ENCODE measurements around the gene ACSF2.

ACSF2 gene

GRCh38 chr17:50499270-50499669, 73.3 kb downstream of the ACSF2 start:
- POLR2A ChIA-PET (ENCODE audit: low non-redundant PET) = no interaction called here
- H3K27ac ChIP-seq = no peak overlapping the region
- CTCF ChIA-PET = no interaction called here
- TF ChIP-seq CTCF (conservative IDR thresholded peaks at IDR 0.05; ENCODE audit: low read depth) = no peak
- DNase-seq (ENCODE audit: low spot score) = no peak

- POLR2A ChIA-PET (ENCODE audit: low non-redundant PET) = no interaction called here
- CTCF ChIA-PET = no interaction called here
- no peak for TF ChIP-seq CTCF (conservative IDR thresholded peaks at IDR 0.05; ENCODE audit: low read depth)
- no peak overlapping the region for H3K27ac ChIP-seq
- DNase-seq (ENCODE audit: low spot score) = no peak
Observed at GRCh38 chr17:50499721-50500120, 73.7 kb downstream of the ACSF2 start.

GRCh38 chr17:50501054-50501453, 75.0 kb downstream of the ACSF2 start:
- ChIA-PET POLR2A (ENCODE audit: low non-redundant PET) (interaction anchor here (1.1 kb wide), 1 partner anchor 32 kb away, joined by 3 read pairs; the partner anchor contains the start of gene EPN3), CTCF (interaction anchor here (0.7 to 1.9 kb wide), 9 partner anchors 9 to 301 kb away, joined by 3 to 7 read pairs (median 3); no protein-coding TSS in a partner anchor)
- DNase-seq (ENCODE audit: low spot score) = no peak
- peak; percentile 54 for TF ChIP-seq CTCF (conservative IDR thresholded peaks at IDR 0.05; ENCODE audit: low read depth)
- no peak overlapping the region for H3K27ac ChIP-seq

- ChIA-PET CTCF (interaction anchor here (0.7 to 1.3 kb wide), 5 partner anchors 7 to 351 kb away, joined by 3 to 6 read pairs (median 3); no protein-coding TSS in a partner anchor), POLR2A (ENCODE audit: low non-redundant PET) (interaction anchor here (1.1 kb wide), 1 partner anchor 30 kb away, joined by 3 read pairs; the partner anchor contains the start of gene EPN3)
- DNase-seq (ENCODE audit: low spot score) = no peak
- TF ChIP-seq CTCF (conservative IDR thresholded peaks at IDR 0.05; ENCODE audit: low read depth) = no peak
- H3K27ac ChIP-seq = no peak overlapping the region
Observed at GRCh38 chr17:50502301-50502990, 76.4 kb downstream of the ACSF2 start.

GRCh38 chr17:50505591-50506130, 79.6 kb downstream of the ACSF2 start:
- ChIA-PET POLR2A (ENCODE audit: low non-redundant PET) (no interaction called here), CTCF (interaction anchor here (1.0 to 1.1 kb wide), 2 partner anchors 23 to 26 kb away, joined by 3 read pairs; no protein-coding TSS in a partner anchor)
- no peak overlapping the region for H3K27ac ChIP-seq
- DNase-seq (ENCODE audit: low spot score) = no peak
- TF ChIP-seq CTCF (conservative IDR thresholded peaks at IDR 0.05; ENCODE audit: low read depth) = no peak

- no peak for DNase-seq (ENCODE audit: low spot score)
- TF ChIP-seq CTCF (conservative IDR thresholded peaks at IDR 0.05; ENCODE audit: low read depth) = no peak
- ChIA-PET CTCF (interaction anchor here (0.6 to 1.0 kb wide), 2 partner anchors 27 to 352 kb away, joined by 3 to 4 read pairs; no protein-coding TSS in a partner anchor), POLR2A (ENCODE audit: low non-redundant PET) (interaction anchor here (0.5 kb wide), 1 partner anchor 42 kb away, joined by 3 read pairs; no protein-coding TSS in a partner anchor)
- no peak overlapping the region for H3K27ac ChIP-seq
Observed at GRCh38 chr17:50506298-50506697, 80.3 kb downstream of the ACSF2 start.
